ENCODE data around the gene RBM10. TPM values are rescaled to one million over a fixed set of nuclear protein-coding genes. Genes with fewer than 3 reads are reported as not detected.

Gene RBM10
- total and polyA plus RNA-seq, 9 of the 15 experiments (the other 6 are each of a cell fraction or from before 2014, with no cell fraction given): 1.1 to 61.7 (median 31.5) TPM

- peak; percentile 13 for TF ChIP-seq PRDM10 (IDR thresholded peaks at IDR 0.05; ENCODE audit: partially characterized antibody)
- peak; percentile 61; the same call in 1 of the 2 replicates for TF ChIP-seq STAG1 (CRISPR knock-in tag; IDR thresholded peaks at IDR 0.05; ENCODE audit: borderline replicate concordance)
- TF ChIP-seq STAT5B (CRISPR knock-in tag; IDR thresholded peaks at IDR 0.05): no peak
- no peak for TF ChIP-seq CHD2 (IDR thresholded peaks at IDR 0.05; ENCODE audit: low read depth, low read length)
- TF ChIP-seq C11orf30 (IDR thresholded peaks at IDR 0.05; ENCODE audit: low read depth): no peak
- no peak for TF ChIP-seq SMARCA4 (IDR thresholded peaks at IDR 0.05)
- no peak for TF ChIP-seq NCOA4 (IDR thresholded peaks at IDR 0.05; ENCODE audit: partially characterized antibody)
- TF ChIP-seq L3MBTL2 (IDR thresholded peaks at IDR 0.05): peak; percentile 45; the same call in 1 of the 2 replicates
- no peak for TF ChIP-seq CBX3 (IDR thresholded peaks at IDR 0.05; ENCODE audit: borderline replicate concordance in 1 of 2, low read length in 2 of 2)
- TF ChIP-seq CXXC5 (CRISPR knock-in tag; IDR thresholded peaks at IDR 0.05): peak; percentile 43; the same call in 1 of the 2 replicates
- no peak for TF ChIP-seq ZNF140 (CRISPR knock-in tag; IDR thresholded peaks at IDR 0.05)
- no peak for TF ChIP-seq ZNF133 (CRISPR knock-in tag; IDR thresholded peaks at IDR 0.05)
- no peak for TF ChIP-seq SMARCC2 (IDR thresholded peaks at IDR 0.05; ENCODE audit: low read depth)
- peak; percentile 73 for TF ChIP-seq ZFX (CRISPR knock-in tag; IDR thresholded peaks at IDR 0.05)
- no peak for TF ChIP-seq CBX2 (IDR thresholded peaks at IDR 0.05; ENCODE audit: insufficient read depth, low read length, poor library complexity, severe bottlenecking)
- TF ChIP-seq TAF1 (IDR thresholded peaks at IDR 0.05; ENCODE audit: control insufficient read depth, extremely low read depth, insufficient read depth, low read length, severe bottlenecking): peak; percentile 77
- no peak for TF ChIP-seq SAP30 (IDR thresholded peaks at IDR 0.05; ENCODE audit: borderline replicate concordance, insufficient read depth, low read depth, low read length, poor library complexity, severe bottlenecking)
- 0 out of 2 replicates have a peak, but pooled peaks have one; percentile 50 for TF ChIP-seq CC2D1A (IDR thresholded peaks at IDR 0.05)
- TF ChIP-seq ZNF584 (CRISPR knock-in tag; IDR thresholded peaks at IDR 0.05; ENCODE audit: low read depth): no peak
- TF ChIP-seq CBFA2T2 (conservative IDR thresholded peaks at IDR 0.05): no peak
- no peak for TF ChIP-seq CEBPZ (IDR thresholded peaks at IDR 0.05; ENCODE audit: borderline replicate concordance, low read depth, low read length)
These were observed 48.6 kb downstream of the RBM10 start, which contains the start of gene UBA1 (continued) for GRCh38 chrX:47193475-47194193.
